OCI-LY1 (cell line): ENCODE data around the gene DNAH17.

Experiments
- H2AFZ ChIP-seq: fragments of 200-600 bp; sonication (generic), shearing (Covaris generic); 2 replicates; pipeline ENCODE4 v1.6.0; 2014; ENCODE audit warnings: antibody characterized with exemption, mild to moderate bottlenecking, low read length
- H3F3A ChIP-seq: fragments of 200-600 bp; sonication (generic), shearing (Covaris generic); 2 replicates; pipeline ENCODE4 v1.6.0; 2014; ENCODE audit warnings: mild to moderate bottlenecking, antibody characterized with exemption, low read length, moderate library complexity; ENCODE audit not compliant: insufficient read depth
- H3K27ac ChIP-seq: fragments of 200-600 bp; sonication (generic); 2 replicates; pipeline ENCODE4 v1.5.1; 2014; ENCODE audit warnings: low read length, mixed run types, mild to moderate bottlenecking, low read depth; ENCODE audit not compliant: poor library complexity, severe bottlenecking
- H3K27me3 ChIP-seq: fragments of 200-600 bp; sonication (generic); 2 replicates; pipeline ENCODE4 v1.6.0; 2014; ENCODE audit warnings: antibody characterized with exemption, mild to moderate bottlenecking, low read length, moderate library complexity; ENCODE audit not compliant: insufficient read depth
- H3K36me3 ChIP-seq: fragments of 200-600 bp; sonication (generic); 2 replicates; pipeline ENCODE4 v1.6.1; 2014; ENCODE audit warnings: mild to moderate bottlenecking, antibody characterized with exemption, low read length, moderate library complexity, mixed read lengths; ENCODE audit not compliant: insufficient read depth
- H3K4me1 ChIP-seq: fragments of 200-600 bp; sonication (generic); 2 replicates; pipeline ENCODE4 v1.5.1; 2014; ENCODE audit warnings: mild to moderate bottlenecking, low read length, moderate library complexity; ENCODE audit not compliant: insufficient read depth, severe bottlenecking
- H3K4me2 ChIP-seq: fragments of 200-600 bp; sonication (generic), shearing (Covaris generic); 2 replicates; pipeline ENCODE4 v1.6.1; 2014; ENCODE audit warnings: low read length
- H3K4me3 ChIP-seq: fragments of 200-600 bp; sonication (generic); 2 replicates; pipeline ENCODE4 v1.5.1; 2014; ENCODE audit warnings: low read length, low read depth, mild to moderate bottlenecking, mixed read lengths; ENCODE audit not compliant: poor library complexity, severe bottlenecking
- H3K79me2 ChIP-seq: fragments of 200-600 bp; shearing (Covaris generic); 2 replicates; pipeline ENCODE4 v1.6.1; 2016; ENCODE audit warnings: mixed run types, low read length, mixed read lengths; ENCODE audit not compliant: insufficient read depth
- H3K9ac ChIP-seq: fragments of 200-600 bp; sonication (generic), shearing (Covaris generic); 2 replicates; pipeline ENCODE4 v1.6.1; 2014; ENCODE audit warnings: mild to moderate bottlenecking, low read length, mixed read lengths
- H3K9me2 ChIP-seq: fragments of 200-600 bp; sonication (generic), shearing (Covaris generic); 2 replicates; pipeline ENCODE4 v1.6.1; 2014; ENCODE audit warnings: low read depth, mild to moderate bottlenecking, low read length, mixed read lengths
- H3K9me3 ChIP-seq: fragments of 200-600 bp; shearing (Covaris generic); 2 replicates; pipeline ENCODE4 v1.6.1; 2014; ENCODE audit warnings: low read length, mixed read lengths
- H4K20me1 ChIP-seq: fragments of 200-600 bp; sonication (generic), shearing (Covaris generic); 2 replicates; pipeline ENCODE4 v1.6.0; 2016; ENCODE audit warnings: mild to moderate bottlenecking, low read length; ENCODE audit not compliant: insufficient read depth
- CTCF ChIP-seq: fragments of 200-600 bp; sonication (generic), shearing (Covaris generic); IDR thresholded peaks from 2 replicates; pipeline ENCODE4 v1.5.1; 2017; ENCODE audit warnings: mild to moderate bottlenecking, antibody characterized with exemption, low read length, moderate library complexity, mixed read lengths
- EZH2 ChIP-seq: fragments of 200-600 bp; sonication (generic), shearing (Covaris generic); IDR thresholded peaks from 2 replicates; pipeline ENCODE4 v1.8.0; 2017; ENCODE audit warnings: borderline replicate concordance, mixed run types, mild to moderate bottlenecking, antibody characterized with exemption, low read length, moderate library complexity, mixed read lengths

DNAH17 gene

DNA sequence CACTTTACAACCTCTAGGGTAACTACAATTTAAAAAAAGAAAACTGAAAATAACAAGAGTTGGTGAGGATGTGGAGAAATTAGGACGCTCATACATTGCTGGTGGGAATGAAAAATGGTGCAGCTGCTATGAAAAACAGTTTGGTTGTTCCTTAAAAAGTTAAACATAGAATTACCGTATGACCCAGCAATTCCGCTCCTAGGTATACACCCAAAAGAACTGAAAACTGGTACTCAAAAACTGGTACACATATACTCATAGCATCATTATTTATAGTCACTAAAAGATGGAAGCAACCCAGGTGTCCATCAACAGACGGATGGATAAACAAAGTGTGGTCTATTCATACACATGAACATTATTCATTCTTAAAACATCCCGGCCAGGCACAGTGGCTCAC is 42.9 kb upstream of the DNAH17 start:
- Histone ChIP-seq H3K4me3 (no peak overlapping the region), H3K9ac (no peak overlapping the region), H3K9me3 (0 out of 2 replicates have a peak, but pooled peaks cover 3% of the 10 kb centered on the region), H4K20me1 (no peaks in the 10 kb centered on the region), H3K36me3 (no peaks in the 10 kb centered on the region), H3K9me2 (no peaks in the 10 kb centered on the region), H3K4me1 (no peaks in the 10 kb centered on the region), H3K4me2 (no peak overlapping the region), H3K27me3 (peaks cover 3% of the 10 kb centered on the region; the same call in 1 of the 2 replicates), H3K79me2 (no peaks in the 10 kb centered on the region), H3F3A (no peaks in the 10 kb centered on the region), H2AFZ (no peak overlapping the region), H3K27ac (no peak overlapping the region)
- no peak for TF ChIP-seq CTCF
- TF ChIP-seq EZH2 = no peak

DNA sequence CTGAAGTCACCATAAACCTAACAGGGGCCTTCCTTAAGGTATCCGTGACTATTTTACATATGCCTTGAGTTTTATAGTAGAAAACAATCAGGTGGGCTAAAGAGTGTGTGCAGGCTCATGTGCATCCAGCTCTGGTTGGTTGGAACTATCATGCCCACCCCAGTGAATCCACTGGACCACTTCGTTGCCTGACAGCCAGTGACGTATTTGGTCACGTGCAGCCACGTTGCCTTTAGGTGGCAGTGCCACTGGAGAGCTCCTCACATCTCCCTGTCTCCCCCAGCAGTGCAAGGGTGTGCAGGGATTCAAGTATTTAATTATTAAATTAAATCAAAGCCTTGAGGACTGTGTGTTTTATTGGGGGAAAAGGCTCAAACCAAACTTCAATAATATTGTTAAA is 42.1 kb upstream of the DNAH17 start:
- Histone ChIP-seq H4K20me1 (no peaks in the 10 kb centered on the region), H3K9me3 (0 out of 2 replicates have a peak, but pooled peaks cover 3% of the 10 kb centered on the region), H3K27ac (no peak overlapping the region), H3K27me3 (peaks cover 3% of the 10 kb centered on the region; the same call in 1 of the 2 replicates), H3K9ac (no peak overlapping the region), H3K36me3 (no peaks in the 10 kb centered on the region), H3K4me1 (no peaks in the 10 kb centered on the region), H3K4me2 (no peak overlapping the region), H2AFZ (no peak overlapping the region), H3F3A (no peaks in the 10 kb centered on the region), H3K4me3 (no peak overlapping the region), H3K9me2 (no peaks in the 10 kb centered on the region), H3K79me2 (no peaks in the 10 kb centered on the region)
- no peak for TF ChIP-seq EZH2
- TF ChIP-seq CTCF = no peak

- TF ChIP-seq EZH2 (no peak), CTCF (no peak)
- Histone ChIP-seq H3K9me2 (no peaks in the 10 kb centered on the region), H3K4me1 (no peaks in the 10 kb centered on the region), H2AFZ (no peak overlapping the region), H3K36me3 (no peaks in the 10 kb centered on the region), H3K79me2 (no peaks in the 10 kb centered on the region), H3K27me3 (peaks cover 10% of the 10 kb centered on the region; the same call in 1 of the 2 replicates), H3K4me2 (no peak overlapping the region), H3K27ac (no peak overlapping the region), H3K4me3 (no peak overlapping the region), H3F3A (no peaks in the 10 kb centered on the region), H4K20me1 (no peaks in the 10 kb centered on the region), H3K9me3 (peaks cover 6% of the 10 kb centered on the region; the same call in 1 of the 2 replicates), H3K9ac (no peak overlapping the region)
Measured at GRCh38 chr17:78618264-78619066, 41.3 kb upstream of the DNAH17 start.
